GM18517 (cell line): ENCODE data around the gene PDE11A.
"Not testable (repeated sequence)": the region's sequence is repeated elsewhere in the genome, so short reads cannot be mapped to it uniquely, and the experiment has no call there.

Experiments used
- ATAC-seq: cut with Tn5 transposase; IDR thresholded peaks from one replicate; pipeline ENCODE4 v1.9.1; 2021; ENCODE audit warnings: mild to moderate bottlenecking, moderate library complexity; ENCODE audit not compliant: unreplicated experiment

Gene PDE11A

DNA sequence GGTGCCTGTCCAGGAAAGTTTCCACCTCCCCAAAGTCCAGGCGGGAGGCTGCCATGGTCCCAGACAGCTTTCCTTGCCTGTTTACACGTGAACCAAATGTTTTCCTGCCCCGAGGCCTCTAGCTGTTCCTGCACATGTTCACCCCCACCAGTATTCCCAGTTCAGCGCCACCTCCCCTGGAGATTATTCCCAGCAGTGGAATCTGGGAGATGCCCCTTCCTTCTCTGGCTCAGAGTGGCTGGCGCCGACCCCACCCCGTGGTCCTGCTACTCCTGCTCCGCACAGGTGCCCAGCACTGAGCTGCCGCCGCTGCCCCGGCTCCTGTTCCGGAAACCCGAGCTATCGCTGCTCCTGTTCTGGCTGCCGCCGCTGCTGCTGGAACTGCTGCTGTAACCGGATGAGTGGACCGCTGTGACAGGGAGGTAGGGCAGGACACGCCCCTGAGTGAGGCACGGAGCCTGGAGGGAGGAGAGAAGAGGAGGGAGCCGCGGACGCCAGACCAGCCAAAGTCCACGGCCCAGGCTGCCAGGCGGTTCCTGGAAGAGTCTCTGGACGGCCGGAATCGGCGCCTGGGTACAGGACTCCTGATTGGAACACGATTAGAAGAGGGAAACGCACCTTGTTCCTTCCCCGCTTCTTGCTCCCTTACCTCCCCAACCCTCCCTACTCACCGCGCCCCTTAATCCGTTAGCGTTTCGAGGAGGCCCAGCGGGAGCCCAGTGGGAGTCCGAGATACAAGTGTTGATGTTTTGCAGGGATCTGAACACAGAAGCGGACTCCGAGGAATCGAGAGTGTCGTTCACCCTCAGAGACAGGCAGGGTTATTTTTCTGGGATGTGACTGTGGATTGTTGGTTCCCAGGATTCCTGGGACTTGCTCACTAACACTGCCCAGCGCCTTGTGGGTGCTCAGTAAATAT, at the start of gene PDE11A:
TSS of gene PDE11A (minus strand) at position 395 of the 919 bp plus-strand sequence. CDS start at position 55, 340 bp downstream.
- ATAC-seq = no peak

DNA sequence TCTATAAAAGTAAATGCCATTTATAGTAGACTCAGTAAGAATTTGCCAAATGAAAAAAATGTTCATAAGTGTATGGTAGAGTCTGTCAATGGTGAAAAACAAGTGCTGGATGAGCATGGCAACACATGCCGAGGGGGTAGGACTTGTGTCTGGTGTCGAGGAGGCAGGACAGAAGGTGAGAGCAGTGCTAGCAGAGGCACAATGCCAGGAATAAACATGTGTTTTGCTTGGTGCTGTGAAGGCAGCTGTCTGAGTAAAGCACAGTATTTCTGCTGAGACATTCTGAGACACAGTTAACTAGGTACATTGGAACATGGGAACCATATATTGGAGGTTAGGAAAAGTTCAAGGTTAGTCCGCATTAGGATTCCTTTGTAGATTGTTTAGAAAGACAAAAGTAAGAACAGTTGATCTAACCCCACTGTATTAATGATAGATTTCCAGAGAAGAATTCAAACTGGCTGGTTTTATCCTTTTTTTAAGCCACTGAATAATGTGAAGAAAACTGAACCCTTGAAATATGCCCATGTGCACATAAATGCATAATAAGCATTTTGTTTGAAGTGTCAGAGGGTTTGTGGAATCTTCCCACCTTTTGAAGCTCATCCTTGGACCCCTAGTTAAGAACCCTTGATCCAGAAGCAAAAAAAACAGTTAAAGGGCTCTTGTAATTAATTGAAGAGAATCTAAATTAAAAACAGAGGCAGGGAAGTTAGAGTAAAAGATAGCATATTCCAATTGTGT, 46.8 kb upstream of the PDE11A start:
- no peak for ATAC-seq

- ATAC-seq = no peak
These were observed 45.1 kb upstream of the PDE11A start for GRCh38 chr2:178117725-178118124.

GRCh38 chr2:178115271-178115670, 42.7 kb upstream of the PDE11A start:
- no peak for ATAC-seq

GRCh38 chr2:178114462-178114861, 41.9 kb upstream of the PDE11A start:
- peak; percentile 55 for ATAC-seq

DNA sequence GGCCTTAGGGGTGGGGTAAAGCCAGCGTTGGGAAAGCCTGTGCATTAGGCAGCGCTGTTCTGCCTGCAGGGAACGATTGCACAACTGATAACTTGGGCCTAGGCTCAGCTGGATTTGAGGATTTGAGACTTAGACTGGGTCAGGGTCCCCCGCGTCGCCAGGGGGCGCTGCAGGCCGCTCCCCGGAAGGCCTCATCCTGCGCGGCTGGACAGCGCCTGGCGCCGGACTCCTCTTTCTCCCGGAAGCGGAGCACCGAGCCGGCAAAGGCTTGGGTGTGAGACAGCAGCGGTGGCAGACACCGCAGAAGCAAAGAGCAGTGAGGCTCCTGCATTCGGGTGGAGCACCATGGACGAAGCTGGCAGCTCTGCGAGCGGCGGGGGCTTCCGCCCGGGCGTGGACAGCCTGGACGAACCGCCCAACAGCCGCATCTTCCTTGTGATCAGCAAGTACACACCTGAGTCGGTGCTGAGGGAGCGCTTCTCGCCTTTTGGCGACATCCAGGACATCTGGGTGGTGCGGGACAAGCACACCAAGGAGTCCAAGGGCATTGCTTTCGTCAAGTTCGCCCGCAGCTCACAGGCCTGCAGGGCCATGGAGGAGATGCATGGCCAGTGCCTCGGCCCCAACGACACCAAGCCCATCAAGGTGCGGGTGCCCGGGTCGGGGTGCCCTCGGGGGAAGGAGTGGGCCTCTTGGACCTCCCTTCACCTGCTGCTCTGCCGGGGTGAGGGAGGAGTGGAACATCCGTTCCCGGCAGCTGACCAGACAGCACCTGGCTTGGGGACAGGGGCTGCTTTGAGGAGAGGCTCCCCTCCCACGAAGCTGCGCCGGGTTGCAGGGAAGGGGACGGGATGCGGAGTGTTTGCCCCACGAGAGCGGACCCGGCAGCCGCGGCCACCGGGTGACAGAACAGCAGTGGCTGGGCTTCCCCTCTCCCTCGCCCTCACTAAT, 39.9 kb upstream of the PDE11A start, which contains the start of gene RBM45:
TSS of gene RBM45 (plus strand) at position 236 of the 951 bp plus-strand sequence. CDS start at position 346, 110 bp downstream.
- peak; percentile 82 for ATAC-seq

DNA sequence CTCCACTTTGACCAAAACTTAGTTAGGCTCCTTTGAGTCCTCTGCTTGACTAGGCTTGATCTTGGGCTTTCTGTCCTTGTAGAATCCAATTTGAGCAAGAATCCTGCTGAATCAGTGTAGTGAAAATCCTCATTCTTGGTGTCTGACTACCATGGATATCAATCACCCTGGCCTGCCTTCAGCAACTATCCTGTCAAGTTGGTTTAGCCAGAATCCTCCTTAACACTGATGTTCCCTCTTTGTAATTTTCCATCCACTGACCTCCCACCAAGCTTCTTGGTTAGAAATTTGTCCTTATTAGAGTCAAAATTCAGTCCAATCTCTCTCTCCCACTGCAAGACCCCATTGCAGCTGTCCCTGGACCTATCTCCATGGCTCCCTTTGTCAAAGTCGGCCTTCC, 39.2 kb upstream of the PDE11A start:
- ATAC-seq = no peak

- no peak for ATAC-seq
These were observed 38.1 kb upstream of the PDE11A start for GRCh38 chr2:178110681-178111080.

- ATAC-seq = no peak
These were observed 37.2 kb upstream of the PDE11A start for GRCh38 chr2:178109813-178110212.

DNA sequence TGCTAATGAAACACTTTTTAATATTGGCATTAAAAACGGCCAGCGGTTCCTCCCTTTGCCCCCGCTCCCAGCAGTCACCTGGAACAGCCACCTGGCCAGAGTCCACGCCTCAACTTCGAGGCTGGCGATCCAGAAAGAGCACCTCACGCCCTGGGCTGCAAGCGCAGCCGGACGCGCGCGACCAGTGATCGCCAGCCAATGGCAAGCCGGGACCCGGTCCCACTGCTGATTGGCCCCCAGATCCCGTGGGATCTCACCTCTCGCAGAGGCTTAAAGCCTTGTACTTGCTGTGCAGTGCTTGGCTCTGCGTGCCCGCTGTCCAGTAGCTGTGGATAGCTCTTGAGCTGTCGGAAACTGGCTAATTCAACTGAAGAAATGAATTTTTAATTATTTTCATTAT, 35.6 kb upstream of the PDE11A start:
- ATAC-seq = no peak

DNA sequence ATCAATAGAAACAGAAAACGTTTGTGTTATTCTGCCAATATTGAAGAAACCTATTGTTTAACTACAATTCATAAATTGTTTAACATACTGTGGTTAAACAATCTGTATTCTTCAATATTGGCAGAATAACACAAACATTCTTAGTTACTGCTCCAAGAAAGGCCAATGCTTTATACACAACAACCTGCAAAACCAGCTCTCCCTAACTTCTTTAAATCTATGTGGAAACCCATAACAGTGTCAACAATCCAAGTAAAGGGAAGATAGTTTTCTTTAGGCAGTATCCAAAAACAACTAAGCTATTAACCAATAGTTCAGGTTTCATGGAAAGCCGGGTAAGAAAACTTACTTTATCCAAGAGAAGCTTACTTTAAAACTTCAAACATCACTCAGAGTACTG, 33.5 kb upstream of the PDE11A start:
- ATAC-seq = no peak

DNA sequence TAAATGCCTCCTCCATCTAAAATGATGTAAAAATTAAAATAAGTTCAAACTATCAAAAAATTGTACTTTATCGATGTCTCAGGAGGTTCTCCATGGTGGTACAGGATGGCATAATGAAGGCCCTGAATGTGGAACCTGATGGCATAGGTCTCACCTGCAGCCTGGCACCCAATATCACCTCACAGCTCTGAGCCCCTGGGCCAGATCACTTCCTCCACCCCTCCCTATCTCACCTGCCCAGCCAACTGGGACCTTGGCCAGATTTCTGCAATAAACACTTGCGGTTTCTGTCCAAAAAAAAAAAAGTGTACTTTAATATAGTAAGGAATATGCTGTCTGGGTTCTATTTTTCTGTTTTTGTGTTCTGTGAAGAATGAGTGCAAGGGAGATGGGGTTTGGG, 33.0 kb upstream of the PDE11A start:
- ATAC-seq = no peak

- ATAC-seq = no peak
These were observed 28.9 kb upstream of the PDE11A start for GRCh38 chr2:178101321-178102079.

DNA sequence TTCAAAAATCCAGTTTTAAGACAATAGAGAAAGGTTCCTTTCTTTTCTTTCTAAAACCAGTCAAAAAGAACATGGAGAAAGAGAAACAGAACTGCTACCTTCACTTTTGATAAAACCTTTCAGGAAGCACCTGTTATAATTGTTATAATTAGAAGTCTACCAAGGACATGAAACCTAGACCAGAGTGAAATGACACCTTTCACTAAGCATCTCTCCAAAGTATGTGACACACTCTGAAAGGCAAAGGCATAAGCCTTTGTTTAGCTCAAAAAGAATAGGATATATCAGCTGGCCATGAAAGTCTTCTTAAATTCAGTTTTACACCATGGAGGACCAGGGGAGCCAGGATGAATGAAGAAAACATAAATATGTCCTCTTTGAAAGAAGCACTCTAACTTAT, 20.9 kb upstream of the PDE11A start:
- no peak for ATAC-seq

DNA sequence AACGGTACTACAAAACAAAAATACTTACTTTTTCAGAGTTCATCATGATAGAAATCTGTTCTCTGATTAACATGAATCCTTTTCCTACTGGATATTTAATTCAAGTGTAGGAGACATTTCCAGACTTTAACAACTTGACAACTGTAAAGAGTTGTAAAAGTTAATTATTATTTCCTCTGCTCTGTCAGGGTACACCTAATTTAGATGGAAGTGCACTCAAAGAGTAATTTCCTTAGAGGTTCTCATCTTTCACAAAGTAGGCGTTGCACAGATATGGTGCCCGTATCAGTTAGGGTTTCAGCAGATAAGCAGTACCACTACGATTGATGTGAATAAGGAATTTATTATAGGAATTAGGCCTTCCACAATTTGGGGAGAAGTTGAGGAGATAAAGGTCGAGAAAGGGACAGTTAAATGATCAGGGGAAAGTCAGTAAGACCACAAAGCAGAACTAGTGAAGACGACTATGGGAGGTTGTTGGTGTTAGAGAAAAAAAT, 16.2 kb upstream of the PDE11A start:
- no peak for ATAC-seq

DNA sequence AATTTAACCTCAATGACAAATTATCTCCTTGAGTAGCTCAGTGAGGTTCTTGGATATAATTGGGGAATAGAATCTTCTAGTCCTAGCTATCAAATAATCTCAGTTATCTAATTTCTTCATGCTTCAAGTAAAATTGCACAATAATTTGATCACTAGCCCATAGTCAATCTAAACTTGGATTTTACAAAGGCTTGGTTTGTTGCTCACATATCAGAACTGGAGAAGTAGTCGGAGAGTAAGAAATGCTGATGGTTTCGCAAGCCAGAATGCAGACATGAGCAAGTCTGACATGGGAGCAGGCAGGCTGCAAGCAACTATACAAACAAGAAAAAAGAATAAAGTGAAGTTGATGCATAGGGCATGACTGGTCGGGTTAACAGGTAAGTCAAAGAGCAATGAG, 11.7 kb upstream of the PDE11A start:
- ATAC-seq = no peak

- no peak for ATAC-seq
These were observed 9.9 kb upstream of the PDE11A start for GRCh38 chr2:178082408-178083045.

GRCh38 chr2:178079279-178079678, 6.7 kb upstream of the PDE11A start:
- ATAC-seq = not testable (repeated sequence)

GRCh38 chr2:178076130-178076529, 3.6 kb upstream of the PDE11A start:
- no peak for ATAC-seq
